NCI-H2107 treated with DMSO at 0.1 percent for 48 hours (cell line): Measurements from ENCODE around the gene DIPK1C.
"Not testable (repeated sequence)": the region's sequence is repeated elsewhere in the genome, so short reads cannot be mapped to it uniquely, and the experiment has no call there.

ENCODE experiments used
- DNase-seq: peaks from one replicate; lab custom pipeline; 2025; ENCODE audit not compliant: unreplicated experiment; lab: John Stamatoyannopoulos, UW

Gene DIPK1C

GRCh38 chr18:74457043-74457724 lies at the start of gene DIPK1C:
DIPK1C (minus strand) TSS chr18:74457308; CDS start chr18:74457259, 49 bp downstream.
- no peak for DNase-seq

- no peak for DNase-seq
Observed at GRCh38 chr18:74506448-74507084, 49.5 kb upstream of the DIPK1C start.

GRCh38 chr18:74505776-74506175 lies 48.7 kb upstream of the DIPK1C start:
- no peak for DNase-seq

- no peak for DNase-seq
Observed at GRCh38 chr18:74503137-74503536, 46.0 kb upstream of the DIPK1C start.

- no peak for DNase-seq
Observed at GRCh38 chr18:74501386-74501785, 44.3 kb upstream of the DIPK1C start.

DNA sequence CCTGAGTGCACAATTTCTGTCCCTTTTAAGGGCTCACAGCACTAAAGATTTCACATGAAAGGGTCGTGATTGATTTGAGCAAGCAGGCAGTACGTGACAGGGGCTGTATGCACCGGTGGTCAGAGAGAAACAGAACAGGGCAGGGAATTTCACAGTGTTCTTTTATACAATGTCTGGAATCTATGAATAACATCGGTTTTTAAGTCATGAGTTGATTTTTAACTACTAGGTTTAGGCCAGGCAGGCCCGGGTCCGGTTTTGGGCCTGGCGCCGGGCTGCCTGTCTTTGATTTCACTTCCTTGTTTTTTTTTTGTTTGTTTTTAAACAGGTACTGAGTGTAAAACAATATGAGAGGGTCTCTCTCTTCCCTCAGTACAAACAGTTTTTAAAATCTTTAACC lies 43.7 kb upstream of the DIPK1C start:
- not testable (repeated sequence) for DNase-seq

- DNase-seq, result no peak
Observed at GRCh38 chr18:74500372-74500771, 43.3 kb upstream of the DIPK1C start.

GRCh38 chr18:74499633-74500032 lies 42.5 kb upstream of the DIPK1C start:
- DNase-seq, result no peak

- DNase-seq, result peak; percentile 82
Observed at GRCh38 chr18:74498712-74499627, 41.9 kb upstream of the DIPK1C start.

DNA sequence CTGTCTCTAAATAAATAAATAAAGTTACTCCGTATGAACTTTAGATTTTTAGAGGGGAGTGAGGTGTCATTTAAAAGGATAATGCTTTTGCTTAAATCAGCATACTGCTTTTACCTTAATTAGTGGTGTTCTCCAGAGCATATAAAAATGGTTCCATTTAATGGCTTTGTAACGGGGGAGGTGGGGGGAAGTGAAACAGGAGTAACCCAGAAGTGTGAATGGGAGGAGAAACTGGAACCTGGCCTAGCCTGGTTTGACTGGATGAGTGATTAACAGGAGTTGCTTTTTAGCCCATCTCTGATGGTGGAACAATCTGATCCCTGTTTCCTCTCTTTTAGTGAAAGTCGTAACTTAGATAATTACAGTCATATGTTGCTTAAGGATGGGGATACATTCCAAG lies 40.7 kb upstream of the DIPK1C start:
- DNase-seq, result peak; percentile 14

DNA sequence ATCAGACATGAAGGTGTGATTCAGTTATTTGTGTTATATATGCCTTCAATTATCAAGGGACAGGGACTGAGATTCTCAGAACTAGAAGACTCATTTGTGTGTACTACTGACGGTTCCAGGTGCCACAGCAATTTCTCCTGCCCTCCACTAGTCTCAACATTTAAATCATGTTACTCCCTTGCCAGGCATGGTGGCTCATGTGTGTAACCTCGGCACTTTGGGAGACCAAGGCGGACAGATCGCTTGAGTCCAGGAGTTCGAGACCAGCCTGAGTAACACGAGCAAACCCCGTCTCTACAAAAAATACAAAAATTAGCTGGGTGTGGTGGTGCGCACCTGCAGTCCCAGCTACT lies 40.2 kb upstream of the DIPK1C start:
- DNase-seq, result no peak

- peak; percentile 18 for DNase-seq
Observed at GRCh38 chr18:74496508-74497323, 39.6 kb upstream of the DIPK1C start.

GRCh38 chr18:74495581-74496507 lies 38.7 kb upstream of the DIPK1C start, which contains the start of gene CNDP2:
CNDP2 (plus strand) TSS chr18:74496363; CDS start chr18:74499974, 3,611 bp downstream.
- peak; percentile 96 for DNase-seq

- no peak for DNase-seq
Observed at GRCh38 chr18:74494514-74494913, 37.4 kb upstream of the DIPK1C start.

DNA sequence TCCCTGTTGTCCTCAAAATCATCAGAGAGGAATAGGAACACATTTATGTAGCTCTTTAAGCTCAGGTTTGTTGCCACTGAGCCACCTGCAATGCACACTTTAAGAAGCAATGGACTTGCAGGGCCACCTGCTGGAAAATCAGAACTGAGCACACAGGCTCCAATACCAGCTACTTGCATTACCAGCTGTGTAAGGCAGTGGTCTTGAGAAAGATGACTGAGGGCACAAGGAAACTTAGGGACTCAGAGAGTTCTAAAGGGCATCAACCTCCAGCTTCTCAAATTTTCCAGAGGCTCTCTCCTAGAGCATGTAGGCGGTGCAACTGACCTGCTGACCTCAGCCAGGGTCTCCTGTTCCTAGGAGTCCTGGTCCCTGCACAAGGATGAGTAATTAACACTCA lies 36.6 kb upstream of the DIPK1C start:
- peak; percentile 54 for DNase-seq

DNA sequence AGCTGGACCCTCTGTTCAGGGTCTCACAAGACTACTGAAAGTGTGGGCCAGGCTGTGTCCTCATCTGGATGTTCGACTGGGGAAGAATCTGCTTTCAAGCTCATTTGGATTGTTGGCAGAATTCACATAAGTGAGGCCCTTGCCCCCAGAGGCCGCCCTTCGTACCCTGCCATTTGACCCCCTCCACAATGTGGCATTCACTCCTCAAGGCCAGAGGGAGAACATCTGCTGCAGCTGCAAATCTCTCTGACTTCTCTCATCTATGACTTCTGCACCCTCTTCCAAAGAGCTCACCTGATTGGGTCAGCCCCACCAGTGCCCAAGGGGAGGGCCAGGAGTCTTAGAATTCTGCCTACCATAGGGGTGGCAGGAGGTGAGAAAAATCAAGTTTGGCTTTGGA lies 35.2 kb upstream of the DIPK1C start:
- DNase-seq, result no peak

- no peak for DNase-seq
Observed at GRCh38 chr18:74489676-74490075, 32.6 kb upstream of the DIPK1C start.

GRCh38 chr18:74488864-74489263 lies 31.8 kb upstream of the DIPK1C start:
- DNase-seq, result no peak

- no peak for DNase-seq
Observed at GRCh38 chr18:74488354-74488753, 31.2 kb upstream of the DIPK1C start.
